Measurements from ENCODE around the gene USP12. TPM values are rescaled to one million over a fixed set of nuclear protein-coding genes. Genes with fewer than 3 reads are reported as not detected.

The USP12 gene
- total RNA-seq, 4 donors from 2014 or later = 22.5 to 42.3 (median 31.4) TPM

DNA sequence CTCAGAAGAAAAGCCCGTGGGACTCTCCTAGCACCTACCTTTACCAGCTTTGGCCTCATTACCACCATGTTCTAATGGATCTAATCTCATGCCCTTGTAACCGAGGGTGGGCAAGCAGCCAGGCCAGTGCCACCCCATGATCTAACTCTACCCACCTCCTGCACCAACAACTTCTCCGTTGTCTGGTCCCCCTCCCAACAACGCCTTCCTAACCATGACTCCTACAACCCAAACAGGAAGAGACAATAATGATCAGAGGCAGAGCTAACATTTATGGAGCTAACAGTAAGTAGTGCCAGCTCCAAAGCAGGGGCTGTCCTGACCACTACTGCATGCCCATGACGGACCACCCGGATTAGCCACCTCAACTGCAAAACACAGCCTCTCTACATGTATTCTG, 3.5 kb downstream of the USP12 start:
- no peak for ATAC-seq (ENCODE audit: low FRiP score)
- TF ChIP-seq, protein P1, sequence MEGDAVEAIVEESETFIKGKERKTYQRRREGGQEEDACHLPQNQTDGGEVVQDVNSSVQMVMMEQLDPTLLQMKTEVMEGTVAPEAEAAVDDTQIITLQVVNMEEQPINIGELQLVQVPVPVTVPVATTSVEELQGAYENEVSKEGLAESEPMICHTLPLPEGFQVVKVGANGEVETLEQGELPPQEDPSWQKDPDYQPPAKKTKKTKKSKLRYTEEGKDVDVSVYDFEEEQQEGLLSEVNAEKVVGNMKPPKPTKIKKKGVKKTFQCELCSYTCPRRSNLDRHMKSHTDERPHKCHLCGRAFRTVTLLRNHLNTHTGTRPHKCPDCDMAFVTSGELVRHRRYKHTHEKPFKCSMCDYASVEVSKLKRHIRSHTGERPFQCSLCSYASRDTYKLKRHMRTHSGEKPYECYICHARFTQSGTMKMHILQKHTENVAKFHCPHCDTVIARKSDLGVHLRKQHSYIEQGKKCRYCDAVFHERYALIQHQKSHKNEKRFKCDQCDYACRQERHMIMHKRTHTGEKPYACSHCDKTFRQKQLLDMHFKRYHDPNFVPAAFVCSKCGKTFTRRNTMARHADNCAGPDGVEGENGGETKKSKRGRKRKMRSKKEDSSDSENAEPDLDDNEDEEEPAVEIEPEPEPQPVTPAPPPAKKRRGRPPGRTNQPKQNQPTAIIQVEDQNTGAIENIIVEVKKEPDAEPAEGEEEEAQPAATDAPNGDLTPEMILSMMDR (IDR thresholded peaks at IDR 0.05) = no peak
- DNase-seq (ENCODE audit: low spot score) = no peak

DNA sequence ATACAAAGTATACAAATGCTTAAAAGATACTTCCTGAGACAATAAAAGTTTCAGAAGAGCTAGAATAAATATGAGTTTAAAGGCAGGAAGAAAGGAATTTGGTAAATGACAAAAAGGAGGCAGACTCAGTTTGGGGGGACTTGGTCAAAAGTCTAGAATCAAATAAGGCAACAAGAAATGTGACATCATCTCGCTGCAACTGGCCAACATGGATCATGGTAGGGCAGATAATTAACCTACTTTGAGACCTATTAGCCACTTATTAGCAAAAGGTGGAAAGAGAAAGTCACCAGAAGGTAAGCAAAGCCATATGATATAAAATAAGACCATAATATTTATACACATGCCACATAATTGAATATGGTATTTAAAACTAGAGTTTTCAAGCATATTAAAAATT, 5.3 kb downstream of the USP12 start:
- TF ChIP-seq, protein P1 (IDR thresholded peaks at IDR 0.05) = no peak
- DNase-seq (ENCODE audit: low spot score) (no peak), ATAC-seq (ENCODE audit: low FRiP score) (no peak)

DNA sequence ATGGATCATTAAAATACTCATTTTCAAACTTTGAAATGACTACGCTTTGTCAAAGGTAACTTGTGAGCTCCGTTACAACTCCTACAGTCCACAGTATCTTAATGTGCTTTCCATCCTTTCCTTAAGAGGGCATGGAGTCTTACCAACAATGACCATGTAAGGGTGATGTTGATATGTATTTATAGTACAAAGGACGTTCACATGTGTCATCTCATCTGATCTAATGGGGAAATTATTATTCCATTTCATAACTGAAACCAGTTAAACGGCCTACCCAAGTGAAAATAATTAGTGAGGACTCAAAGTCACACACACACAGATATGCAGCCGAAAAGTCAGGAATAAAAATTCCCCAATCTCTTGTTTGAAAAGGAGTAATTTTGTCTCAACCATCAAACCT, 9.6 kb downstream of the USP12 start:
- TF ChIP-seq, protein P1 (IDR thresholded peaks at IDR 0.05) = no peak
- ATAC-seq (ENCODE audit: low FRiP score) (no peak), DNase-seq (ENCODE audit: low spot score) (no peak)

DNA sequence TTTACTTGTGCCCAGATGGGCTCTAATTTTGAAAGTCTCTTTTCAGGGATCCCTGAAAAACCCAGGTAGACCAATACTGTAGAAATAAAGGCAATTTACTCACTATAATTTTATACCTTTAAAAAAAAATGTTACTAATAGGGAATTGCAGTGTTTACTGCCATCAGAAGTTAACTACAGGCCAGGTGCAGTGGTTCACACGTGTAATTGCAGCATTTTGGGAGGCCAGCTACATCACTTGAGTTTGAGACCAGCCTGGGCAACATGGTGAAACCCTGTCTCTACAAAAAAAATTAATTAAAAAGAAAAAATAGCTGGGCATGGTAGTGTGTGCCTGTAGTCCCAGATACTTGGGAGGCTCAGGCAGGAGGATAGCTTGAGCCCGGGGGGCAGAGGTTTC, 10.2 kb downstream of the USP12 start:
- DNase-seq (ENCODE audit: low spot score) (no peak), ATAC-seq (ENCODE audit: low FRiP score) (no peak)
- TF ChIP-seq, protein P1 (IDR thresholded peaks at IDR 0.05) = no peak

DNA sequence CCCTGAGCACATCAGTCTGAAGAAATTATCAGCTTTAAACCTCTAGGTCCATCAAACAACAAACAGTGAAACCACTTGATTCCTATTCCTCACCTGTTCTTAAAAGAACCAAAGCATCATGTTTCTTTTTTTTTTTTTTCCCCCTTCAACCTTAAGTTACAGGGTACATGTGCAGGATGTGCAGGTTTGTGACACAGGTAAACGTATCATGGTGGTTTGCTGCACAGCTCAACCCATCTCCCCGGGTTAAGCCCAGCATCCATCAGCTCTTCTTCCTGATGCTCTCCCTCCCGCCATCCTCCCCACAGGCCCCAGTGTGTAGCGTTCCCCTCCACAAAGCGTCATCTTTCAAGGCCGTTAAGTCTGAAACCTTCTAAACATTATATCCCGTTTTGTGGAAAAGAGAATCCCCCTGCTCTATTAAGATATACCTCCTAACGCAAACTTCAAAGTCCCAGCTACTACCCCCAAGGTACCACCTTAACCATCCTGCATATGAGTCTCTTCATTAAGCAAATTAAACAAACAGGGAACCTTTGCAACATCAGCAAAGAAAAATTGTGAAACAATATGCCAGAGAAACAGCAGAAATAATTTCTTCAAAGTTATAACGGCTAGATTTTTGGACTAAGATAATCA, 10.8 kb downstream of the USP12 start:
- no peak for DNase-seq (ENCODE audit: low spot score)
- TF ChIP-seq, protein P1 (IDR thresholded peaks at IDR 0.05) = no peak

DNA sequence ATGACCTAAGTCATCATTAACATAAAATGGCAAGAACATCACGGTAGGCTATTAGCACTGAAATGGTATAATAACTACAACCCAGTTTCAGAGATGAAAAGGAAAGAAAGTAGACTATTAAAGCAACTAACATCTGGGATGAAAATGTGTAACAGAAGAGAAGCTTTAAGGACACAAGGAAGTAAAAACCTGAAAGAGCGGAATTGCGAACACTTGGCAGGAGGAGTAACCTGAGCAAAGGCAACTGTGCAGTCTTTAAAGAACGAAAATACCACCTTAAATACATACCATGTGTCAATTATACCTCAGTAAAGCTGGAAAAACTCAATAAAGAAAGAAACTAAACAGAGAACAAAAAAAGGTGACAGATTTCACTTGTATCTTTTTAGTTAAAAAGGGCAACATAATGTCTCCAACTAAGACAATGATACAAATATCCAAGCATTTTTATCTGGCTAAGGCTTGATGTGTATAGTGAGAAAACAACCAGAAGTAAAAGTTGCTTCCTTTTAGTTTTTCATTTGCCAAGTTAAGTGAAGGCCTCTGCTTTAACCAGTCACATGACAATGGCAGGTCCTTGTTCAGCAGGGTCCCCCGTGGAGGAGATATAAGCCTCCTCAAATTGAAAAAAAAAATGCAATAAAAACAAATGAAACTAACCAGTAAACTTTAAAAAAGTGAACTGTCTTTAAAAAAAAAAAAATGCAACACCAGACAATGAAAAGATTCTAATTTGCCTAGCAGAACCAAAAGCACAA, 11.6 kb downstream of the USP12 start:
- ATAC-seq (ENCODE audit: low FRiP score) (no peak), DNase-seq (ENCODE audit: low spot score) (no peak)
- TF ChIP-seq, protein P1 (IDR thresholded peaks at IDR 0.05) = no peak

More for the DNA sequence above, 10.8 kb downstream of the USP12 start:
- no peak for ATAC-seq (ENCODE audit: low FRiP score)

DNA sequence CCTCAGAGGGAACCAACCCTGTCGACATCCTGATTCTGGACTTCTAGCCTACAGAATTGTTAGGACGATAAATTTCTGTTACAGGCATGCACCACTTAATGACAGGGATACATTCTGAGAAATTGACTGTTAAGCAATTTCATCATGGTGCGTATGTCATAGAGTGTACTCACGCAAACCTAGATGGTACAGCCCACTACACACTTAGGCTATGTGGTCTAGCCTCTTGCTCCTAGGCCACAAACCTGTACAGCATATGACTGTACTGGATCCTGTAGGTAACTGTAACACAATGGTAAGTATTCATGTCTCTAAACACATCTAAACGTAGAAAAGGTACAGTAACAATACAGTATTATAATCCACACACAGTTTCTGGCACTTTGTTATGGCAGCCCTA, 13.3 kb downstream of the USP12 start:
- no peak for DNase-seq (ENCODE audit: low spot score)
- no peak for ATAC-seq (ENCODE audit: low FRiP score)
- TF ChIP-seq, protein P1 (IDR thresholded peaks at IDR 0.05) = no peak
